Lower lobe of right lung (tissue), 2 donors: Measurements from ENCODE around the gene PCCA. TPM values are rescaled to one million over a fixed set of nuclear protein-coding genes. Genes with fewer than 3 reads are reported as not detected.
A peak's percentile ranks its signal among the peaks of the same experiment; 100 is the strongest.
"Not testable (repeated sequence)": the region's sequence is repeated elsewhere in the genome, so short reads cannot be mapped to it uniquely, and the experiment has no call there.

Experiments used
- ATAC-seq, 2 donors: fragments of 200-7000 bp; cut with Tn5 transposase; one replicate each; pipeline ENCODE4 v1.9.1; 2020 to 2022; ENCODE audit warnings: mild to moderate bottlenecking in 2 of 2, moderate library complexity in 2 of 2
- DNase-seq: peaks from one replicate; pipeline ENCODE4 v3.0.0-alpha.2; 2020
- H3K27ac ChIP-seq: fragments of 200-600 bp; one replicate; pipeline ENCODE4 v1.8.0; 2022
- H3K27me3 ChIP-seq: fragments of 200-600 bp; one replicate; pipeline ENCODE4 v1.8.0; 2022; ENCODE audit warnings: low read depth
- H3K36me3 ChIP-seq: fragments of 200-600 bp; one replicate; pipeline ENCODE4 v1.8.0; 2022; ENCODE audit warnings: mild to moderate bottlenecking
- H3K4me1 ChIP-seq: fragments of 200-600 bp; one replicate; pipeline ENCODE4 v1.8.0; 2022
- H3K4me3 ChIP-seq: fragments of 200-600 bp; one replicate; pipeline ENCODE4 v1.8.0; 2022; ENCODE audit warnings: mild to moderate bottlenecking
- H3K9me3 ChIP-seq: fragments of 200-600 bp; one replicate; pipeline ENCODE4 v1.8.0; 2022
- CTCF ChIP-seq: fragments of 200-600 bp; IDR thresholded peaks from one replicate; pipeline ENCODE4 v1.8.0; 2022; ENCODE audit warnings: antibody characterized with exemption, mild to moderate bottlenecking
- intact Hi-C: fragments of 100-400 bp; cut with DNase I; formaldehyde crosslinking; loops from one replicate; pipeline ENCODE4 v1.11.0; 2022
- total RNA-seq: library from RNA; stranded (reverse); fragmentation: NEBNext Ultra II Directional; extraction: Animal tissue kit (Norgen Biotek cat#: 25700); gene quantifications from one replicate; pipeline ENCODE4 v1.2.1, GENCODE V29; 2021
- donor health status: DM: no; HTN: yes; CAD: no; lungs with severe emphysema.

Gene PCCA
- total RNA-seq, 1 donor from 2014 or later = 37.8 TPM

- Histone ChIP-seq H3K27ac (no peak overlapping the region), H3K4me3 (no peak overlapping the region), H3K36me3 (peaks cover 24% of the 10 kb centered on the region), H3K9me3 (no peaks in the 10 kb centered on the region), H3K4me1 (no peaks in the 10 kb centered on the region), H3K27me3 (no peaks in the 10 kb centered on the region)
- intact Hi-C loops = no loop called here
- no peak for DNase-seq
- ATAC-seq = no peak
- no peak for TF ChIP-seq CTCF
Measured at GRCh38 chr13:100523981-100524386, 435.1 kb downstream of the PCCA start.

- ATAC-seq, intact Hi-C loops, H3K27me3 ChIP-seq, H3K27ac ChIP-seq, H3K4me3 ChIP-seq, H3K4me1 ChIP-seq, H3K9me3 ChIP-seq, DNase-seq: not testable (repeated sequence)
- H3K36me3 ChIP-seq = peaks cover 24% of the 10 kb centered on the region
Measured at GRCh38 chr13:100524688-100525087, 435.8 kb downstream of the PCCA start.

- H3K9me3 ChIP-seq = no peaks in the 10 kb centered on the region
- H3K4me1 ChIP-seq = no peaks in the 10 kb centered on the region
- no peaks in the 10 kb centered on the region for H3K27me3 ChIP-seq
- no peak overlapping the region for H3K4me3 ChIP-seq
- ATAC-seq (peak; percentile 11 to 14), DNase-seq (no peak)
- intact Hi-C loops = no loop called here
- no peak for TF ChIP-seq CTCF
- peaks cover 25% of the 10 kb centered on the region for H3K36me3 ChIP-seq
- no peak overlapping the region for H3K27ac ChIP-seq
Measured at GRCh38 chr13:100525453-100526317, 436.8 kb downstream of the PCCA start.

GRCh38 chr13:100526318-100527000, 437.6 kb downstream of the PCCA start:
- TF ChIP-seq CTCF = no peak
- intact Hi-C loops = no loop called here
- no peaks in the 10 kb centered on the region for H3K4me1 ChIP-seq
- no peak overlapping the region for H3K4me3 ChIP-seq
- no peak overlapping the region for H3K27ac ChIP-seq
- no peaks in the 10 kb centered on the region for H3K27me3 ChIP-seq
- no peaks in the 10 kb centered on the region for H3K9me3 ChIP-seq
- H3K36me3 ChIP-seq = peaks cover 31% of the 10 kb centered on the region
- ATAC-seq (no peak), DNase-seq (no peak)

GRCh38 chr13:100527644-100528043, 438.8 kb downstream of the PCCA start:
- no peak for TF ChIP-seq CTCF
- no peak for DNase-seq
- intact Hi-C loops = no loop called here

GRCh38 chr13:100528353-100528752, 439.5 kb downstream of the PCCA start:
- no peak for DNase-seq
- Histone ChIP-seq H3K27me3 (no peaks in the 10 kb centered on the region), H3K36me3 (peaks cover 28% of the 10 kb centered on the region), H3K9me3 (no peaks in the 10 kb centered on the region), H3K4me3 (no peak overlapping the region), H3K4me1 (no peaks in the 10 kb centered on the region), H3K27ac (no peak overlapping the region)
- intact Hi-C loops = no loop called here
- no peak for TF ChIP-seq CTCF
- ATAC-seq = no peak

More at GRCh38 chr13:100527644-100528043, 438.8 kb downstream of the PCCA start:
- H3K9me3 ChIP-seq = no peaks in the 10 kb centered on the region
- H3K27ac ChIP-seq = no peak overlapping the region
- H3K27me3 ChIP-seq = no peaks in the 10 kb centered on the region
- no peak for ATAC-seq
- no peaks in the 10 kb centered on the region for H3K4me1 ChIP-seq
- no peak overlapping the region for H3K4me3 ChIP-seq
- H3K36me3 ChIP-seq = peaks cover 31% of the 10 kb centered on the region
